Hematopoietic multipotent progenitor cell treated with erythropoietin and hydrocortisone succinate and interleukin-3 and kit ligand, for 17 days (in vitro differentiated cells): ENCODE results near the gene PBX1.

Experiments
- DNase-seq: peaks from one replicate; pipeline ENCODE4 v3.0.0-alpha.2; 2015; ENCODE audit warnings: low spot score

PBX1 gene

GRCh38 chr1:164701189-164701761 is 142.3 kb downstream of the PBX1 start:
- DNase-seq, result no peak

- DNase-seq, result no peak
Measured at GRCh38 chr1:164702216-164702615, 143.2 kb downstream of the PBX1 start.

GRCh38 chr1:164702664-164703063 is 143.7 kb downstream of the PBX1 start:
- no peak for DNase-seq

GRCh38 chr1:164703463-164703862 is 144.5 kb downstream of the PBX1 start:
- no peak for DNase-seq

- DNase-seq, result no peak
Measured at GRCh38 chr1:164703960-164704411, 145.0 kb downstream of the PBX1 start.

GRCh38 chr1:164704954-164705353 is 146.0 kb downstream of the PBX1 start:
- DNase-seq, result no peak

- DNase-seq, result no peak
Measured at GRCh38 chr1:164706606-164706987, 147.6 kb downstream of the PBX1 start.

- no peak for DNase-seq
Measured at GRCh38 chr1:164707868-164708331, 148.9 kb downstream of the PBX1 start.

- no peak for DNase-seq
Measured at GRCh38 chr1:164708596-164708995, 149.6 kb downstream of the PBX1 start.

GRCh38 chr1:164709126-164709525 is 150.1 kb downstream of the PBX1 start:
- DNase-seq, result no peak

GRCh38 chr1:164709541-164710278 is 150.7 kb downstream of the PBX1 start:
- no peak for DNase-seq

GRCh38 chr1:164712131-164713036 is 153.4 kb downstream of the PBX1 start:
- peak; percentile 4 for DNase-seq

GRCh38 chr1:164713456-164714207 is 154.6 kb downstream of the PBX1 start:
- DNase-seq, result no peak

GRCh38 chr1:164716992-164717703 is 158.2 kb downstream of the PBX1 start:
- DNase-seq, result no peak

GRCh38 chr1:164718821-164719220 is 159.8 kb downstream of the PBX1 start:
- no peak for DNase-seq

- DNase-seq, result no peak
Measured at GRCh38 chr1:164719676-164720439, 160.9 kb downstream of the PBX1 start.

GRCh38 chr1:164720440-164721227 is 161.7 kb downstream of the PBX1 start:
- DNase-seq, result no peak

GRCh38 chr1:164721228-164721496 is 162.2 kb downstream of the PBX1 start:
- no peak for DNase-seq

- no peak for DNase-seq
Measured at GRCh38 chr1:164723296-164723798, 164.4 kb downstream of the PBX1 start.

GRCh38 chr1:164725401-164725800 is 166.4 kb downstream of the PBX1 start:
- DNase-seq, result no peak
